WTC11 (cell line): ENCODE measurements around the gene GCK. TPM values are rescaled to one million over a fixed set of nuclear protein-coding genes. Genes with fewer than 3 reads are reported as not detected.

Source experiments
- ATAC-seq: fragments of 200-7000 bp; cut with Tn5 transposase; 2 replicates; pipeline ENCODE4 v1.10.0; 2021; ENCODE audit warnings: mild to moderate bottlenecking, moderate library complexity
- CTCF ChIA-PET: fragments of 300-600 bp; sonication (Branson Sonifier 250); formaldehyde crosslinking; loops from one replicate; lab custom pipeline; 2021; ENCODE audit warnings: antibody characterized with exemption; lab: Charles Lee
- POLR2A ChIA-PET: fragments of 350-600 bp; sonication (Branson Sonifier 250); formaldehyde crosslinking; loops from one replicate; lab custom pipeline; 2021; ENCODE audit warnings: antibody characterized with exemption; lab: Charles Lee
- DNase-seq: peaks from one replicate; pipeline ENCODE4 v3.0.0; 2021; ENCODE audit warnings: low spot score
- H3K27ac Mint-ChIP-seq: 2 replicates; pipeline ENCODE4 v1.8.0; 2021; ENCODE audit warnings: mixed read lengths
- H3K27me3 Mint-ChIP-seq: 2 replicates; pipeline ENCODE4 v1.8.0; 2021; ENCODE audit warnings: low read depth, mild to moderate bottlenecking, moderate library complexity, mixed read lengths
- H3K36me3 Mint-ChIP-seq: 2 replicates; pipeline ENCODE4 v1.8.0; 2021; ENCODE audit warnings: mixed read lengths
- H3K4me1 Mint-ChIP-seq: 2 replicates; pipeline ENCODE4 v1.8.0; 2022; ENCODE audit warnings: mixed read lengths
- H3K4me3 Mint-ChIP-seq: 2 replicates; pipeline ENCODE4 v1.8.0; 2021; ENCODE audit warnings: mild to moderate bottlenecking, moderate library complexity, mixed read lengths
- H3K9me3 Mint-ChIP-seq: 2 replicates; pipeline ENCODE4 v1.8.0; 2021; ENCODE audit warnings: mixed read lengths
- CREB1 ChIP-seq: sonication (generic); formaldehyde crosslinking; IDR thresholded peaks from 2 replicates; pipeline ENCODE4 v1.8.0; 2023; ENCODE audit warnings: mild to moderate bottlenecking, missing genetic modification reagents
- JUN ChIP-seq: sonication (generic); formaldehyde crosslinking; IDR thresholded peaks from 2 replicates; pipeline ENCODE4 v1.8.0; 2023; ENCODE audit warnings: mild to moderate bottlenecking, missing genetic modification reagents
- OVOL2 ChIP-seq: fragments of 250-450 bp; sonication (Bioruptor Pico); IDR thresholded peaks from 2 replicates; pipeline ENCODE4 v1.9.0; 2021; ENCODE audit warnings: mild to moderate bottlenecking, borderline replicate concordance
- TEAD1 ChIP-seq: sonication (generic); formaldehyde crosslinking; IDR thresholded peaks from 2 replicates; pipeline ENCODE4 v1.8.0; 2022; ENCODE audit warnings: mild to moderate bottlenecking, missing genetic modification reagents
- TEAD4 ChIP-seq: sonication (generic); formaldehyde crosslinking; IDR thresholded peaks from 2 replicates; pipeline ENCODE4 v1.8.0; 2022; ENCODE audit warnings: mild to moderate bottlenecking, missing genetic modification reagents
- ZNF232 ChIP-seq: sonication (generic); formaldehyde crosslinking; IDR thresholded peaks from 2 replicates; pipeline ENCODE4 v1.8.0; 2022; ENCODE audit warnings: mild to moderate bottlenecking, missing genetic modification reagents
- ZNF671 ChIP-seq: fragments of 250-450 bp; sonication (Bioruptor Pico); IDR thresholded peaks from 2 replicates; pipeline ENCODE4 v1.8.0; 2021; ENCODE audit warnings: mild to moderate bottlenecking
- total RNA-seq: library from RNA; stranded (reverse); gene quantifications from 3 replicates; pipeline ENCODE4 v1.2.3, GENCODE V29; 2021
- TF ChIP-seq, protein P1 (sequence below): fragments of 250-450 bp; sonication (Bioruptor Pico); IDR thresholded peaks from 2 replicates; pipeline ENCODE4 v1.9.0; 2021; ENCODE audit warnings: mild to moderate bottlenecking, borderline replicate concordance
- TF ChIP-seq, protein P2 (sequence below): fragments of 200-600 bp; IDR thresholded peaks from 2 replicates; pipeline ENCODE4 v1.8.0; 2022; ENCODE audit warnings: antibody characterized with exemption
- TF ChIP-seq, protein P3 (sequence below): sonication (generic); formaldehyde crosslinking; IDR thresholded peaks from 2 replicates; pipeline ENCODE4 v1.8.1; 2023; ENCODE audit warnings: mild to moderate bottlenecking, missing genetic modification reagents
- TF ChIP-seq, protein P4 (sequence below): sonication (generic); formaldehyde crosslinking; IDR thresholded peaks from 2 replicates; pipeline ENCODE4 v1.8.0; 2022; ENCODE audit warnings: mild to moderate bottlenecking, missing genetic modification reagents
- TF ChIP-seq, protein P5 (sequence below): sonication (generic); formaldehyde crosslinking; IDR thresholded peaks from 2 replicates; pipeline ENCODE4 v1.8.1; 2022; ENCODE audit warnings: mild to moderate bottlenecking, moderate library complexity, missing genetic modification reagents

Gene GCK
- total RNA-seq, 1 experiment from 2014 or later: 3.3 TPM

DNA sequence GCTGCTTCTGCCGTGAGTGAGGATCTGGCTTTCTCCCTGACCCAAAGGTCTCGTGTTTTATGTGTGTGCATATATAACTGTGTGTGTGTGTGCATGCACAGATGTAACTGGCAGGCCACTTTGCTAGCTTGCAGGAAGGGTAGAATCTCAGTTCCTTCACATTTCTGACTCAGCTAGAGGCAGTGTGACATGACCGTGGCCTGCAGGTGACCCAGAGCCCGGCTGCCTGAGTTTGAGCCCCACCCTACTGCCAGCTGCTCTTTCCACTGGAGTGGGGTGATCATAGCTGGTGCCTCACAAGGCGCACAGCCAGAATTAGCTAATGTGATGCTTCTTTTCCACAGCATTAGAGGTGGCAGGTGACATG is 38.8 kb downstream of the GCK start (continued):
- TF ChIP-seq, protein P1, sequence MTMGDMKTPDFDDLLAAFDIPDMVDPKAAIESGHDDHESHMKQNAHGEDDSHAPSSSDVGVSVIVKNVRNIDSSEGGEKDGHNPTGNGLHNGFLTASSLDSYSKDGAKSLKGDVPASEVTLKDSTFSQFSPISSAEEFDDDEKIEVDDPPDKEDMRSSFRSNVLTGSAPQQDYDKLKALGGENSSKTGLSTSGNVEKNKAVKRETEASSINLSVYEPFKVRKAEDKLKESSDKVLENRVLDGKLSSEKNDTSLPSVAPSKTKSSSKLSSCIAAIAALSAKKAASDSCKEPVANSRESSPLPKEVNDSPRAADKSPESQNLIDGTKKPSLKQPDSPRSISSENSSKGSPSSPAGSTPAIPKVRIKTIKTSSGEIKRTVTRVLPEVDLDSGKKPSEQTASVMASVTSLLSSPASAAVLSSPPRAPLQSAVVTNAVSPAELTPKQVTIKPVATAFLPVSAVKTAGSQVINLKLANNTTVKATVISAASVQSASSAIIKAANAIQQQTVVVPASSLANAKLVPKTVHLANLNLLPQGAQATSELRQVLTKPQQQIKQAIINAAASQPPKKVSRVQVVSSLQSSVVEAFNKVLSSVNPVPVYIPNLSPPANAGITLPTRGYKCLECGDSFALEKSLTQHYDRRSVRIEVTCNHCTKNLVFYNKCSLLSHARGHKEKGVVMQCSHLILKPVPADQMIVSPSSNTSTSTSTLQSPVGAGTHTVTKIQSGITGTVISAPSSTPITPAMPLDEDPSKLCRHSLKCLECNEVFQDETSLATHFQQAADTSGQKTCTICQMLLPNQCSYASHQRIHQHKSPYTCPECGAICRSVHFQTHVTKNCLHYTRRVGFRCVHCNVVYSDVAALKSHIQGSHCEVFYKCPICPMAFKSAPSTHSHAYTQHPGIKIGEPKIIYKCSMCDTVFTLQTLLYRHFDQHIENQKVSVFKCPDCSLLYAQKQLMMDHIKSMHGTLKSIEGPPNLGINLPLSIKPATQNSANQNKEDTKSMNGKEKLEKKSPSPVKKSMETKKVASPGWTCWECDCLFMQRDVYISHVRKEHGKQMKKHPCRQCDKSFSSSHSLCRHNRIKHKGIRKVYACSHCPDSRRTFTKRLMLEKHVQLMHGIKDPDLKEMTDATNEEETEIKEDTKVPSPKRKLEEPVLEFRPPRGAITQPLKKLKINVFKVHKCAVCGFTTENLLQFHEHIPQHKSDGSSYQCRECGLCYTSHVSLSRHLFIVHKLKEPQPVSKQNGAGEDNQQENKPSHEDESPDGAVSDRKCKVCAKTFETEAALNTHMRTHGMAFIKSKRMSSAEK (CRISPR knock-in tag): no peak
- TF ChIP-seq TEAD1 (CRISPR knock-in tag): no peak
- TF ChIP-seq CREB1 (CRISPR knock-in tag): no peak
- TF ChIP-seq, protein P2, sequence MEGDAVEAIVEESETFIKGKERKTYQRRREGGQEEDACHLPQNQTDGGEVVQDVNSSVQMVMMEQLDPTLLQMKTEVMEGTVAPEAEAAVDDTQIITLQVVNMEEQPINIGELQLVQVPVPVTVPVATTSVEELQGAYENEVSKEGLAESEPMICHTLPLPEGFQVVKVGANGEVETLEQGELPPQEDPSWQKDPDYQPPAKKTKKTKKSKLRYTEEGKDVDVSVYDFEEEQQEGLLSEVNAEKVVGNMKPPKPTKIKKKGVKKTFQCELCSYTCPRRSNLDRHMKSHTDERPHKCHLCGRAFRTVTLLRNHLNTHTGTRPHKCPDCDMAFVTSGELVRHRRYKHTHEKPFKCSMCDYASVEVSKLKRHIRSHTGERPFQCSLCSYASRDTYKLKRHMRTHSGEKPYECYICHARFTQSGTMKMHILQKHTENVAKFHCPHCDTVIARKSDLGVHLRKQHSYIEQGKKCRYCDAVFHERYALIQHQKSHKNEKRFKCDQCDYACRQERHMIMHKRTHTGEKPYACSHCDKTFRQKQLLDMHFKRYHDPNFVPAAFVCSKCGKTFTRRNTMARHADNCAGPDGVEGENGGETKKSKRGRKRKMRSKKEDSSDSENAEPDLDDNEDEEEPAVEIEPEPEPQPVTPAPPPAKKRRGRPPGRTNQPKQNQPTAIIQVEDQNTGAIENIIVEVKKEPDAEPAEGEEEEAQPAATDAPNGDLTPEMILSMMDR: no peak
- TF ChIP-seq TEAD4: no peak
- TF ChIP-seq, protein P3, sequence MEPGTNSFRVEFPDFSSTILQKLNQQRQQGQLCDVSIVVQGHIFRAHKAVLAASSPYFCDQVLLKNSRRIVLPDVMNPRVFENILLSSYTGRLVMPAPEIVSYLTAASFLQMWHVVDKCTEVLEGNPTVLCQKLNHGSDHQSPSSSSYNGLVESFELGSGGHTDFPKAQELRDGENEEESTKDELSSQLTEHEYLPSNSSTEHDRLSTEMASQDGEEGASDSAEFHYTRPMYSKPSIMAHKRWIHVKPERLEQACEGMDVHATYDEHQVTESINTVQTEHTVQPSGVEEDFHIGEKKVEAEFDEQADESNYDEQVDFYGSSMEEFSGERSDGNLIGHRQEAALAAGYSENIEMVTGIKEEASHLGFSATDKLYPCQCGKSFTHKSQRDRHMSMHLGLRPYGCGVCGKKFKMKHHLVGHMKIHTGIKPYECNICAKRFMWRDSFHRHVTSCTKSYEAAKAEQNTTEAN: no peak
- TF ChIP-seq ZNF232 (CRISPR knock-in tag): no peak
- no peak for TF ChIP-seq ZNF671 (CRISPR knock-in tag)

DNA sequence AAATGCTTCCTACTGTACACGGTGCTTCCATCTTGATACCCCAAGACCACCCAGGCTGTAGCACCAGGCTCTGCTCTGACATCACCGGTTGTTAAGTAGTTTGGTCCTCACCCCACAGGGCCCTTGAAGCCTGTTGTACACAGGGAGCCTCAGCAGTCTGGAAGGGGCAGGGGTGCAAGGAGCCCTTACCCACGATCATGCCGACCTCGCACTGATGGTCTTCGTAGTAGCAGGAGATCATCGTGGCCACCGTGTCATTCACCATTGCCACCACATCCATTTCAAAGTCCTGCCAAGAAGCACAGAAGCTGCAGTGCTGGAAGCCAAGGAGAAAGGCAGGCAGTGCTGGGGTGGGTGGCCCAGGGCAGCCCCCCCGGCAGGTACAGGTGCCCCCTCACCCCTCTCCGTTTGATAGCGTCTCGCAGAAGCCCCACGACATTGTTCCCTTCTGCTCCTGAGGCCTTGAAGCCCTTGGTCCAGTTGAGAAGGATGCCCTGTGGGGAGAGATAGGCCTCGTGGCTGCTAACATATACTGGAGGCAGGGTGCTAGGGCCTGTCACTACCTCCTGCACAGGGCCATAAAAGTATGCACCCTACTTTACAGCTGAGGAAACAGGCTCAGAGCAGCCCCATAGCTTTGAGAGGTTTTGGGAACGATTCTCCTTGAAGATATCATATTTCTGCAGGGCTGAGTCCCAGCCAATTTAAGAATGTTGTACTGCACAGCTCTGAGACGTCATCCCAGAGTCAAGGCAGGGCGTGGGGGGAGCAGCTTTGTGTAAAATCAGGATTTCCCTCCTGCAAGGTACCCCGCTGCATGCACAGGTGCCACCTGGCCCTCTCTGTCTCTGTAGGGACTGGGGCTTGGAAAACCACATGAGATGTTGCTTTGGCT is 39.4 kb downstream of the GCK start:
- CTCF ChIA-PET: interaction anchor here (1.4 kb wide), 1 partner anchor 77 kb away, joined by 4 read pairs; no protein-coding TSS in a partner anchor
- DNase-seq (no peak), ATAC-seq (no peak)

More for the DNA sequence above, 39.4 kb downstream of the GCK start:
- H3K4me1 Mint-ChIP-seq: peaks cover 21% of the 10 kb centered on the region
- no peaks in the 10 kb centered on the region for H3K9me3 Mint-ChIP-seq
- no peak overlapping the region for H3K27ac Mint-ChIP-seq
- TF ChIP-seq, protein P4, sequence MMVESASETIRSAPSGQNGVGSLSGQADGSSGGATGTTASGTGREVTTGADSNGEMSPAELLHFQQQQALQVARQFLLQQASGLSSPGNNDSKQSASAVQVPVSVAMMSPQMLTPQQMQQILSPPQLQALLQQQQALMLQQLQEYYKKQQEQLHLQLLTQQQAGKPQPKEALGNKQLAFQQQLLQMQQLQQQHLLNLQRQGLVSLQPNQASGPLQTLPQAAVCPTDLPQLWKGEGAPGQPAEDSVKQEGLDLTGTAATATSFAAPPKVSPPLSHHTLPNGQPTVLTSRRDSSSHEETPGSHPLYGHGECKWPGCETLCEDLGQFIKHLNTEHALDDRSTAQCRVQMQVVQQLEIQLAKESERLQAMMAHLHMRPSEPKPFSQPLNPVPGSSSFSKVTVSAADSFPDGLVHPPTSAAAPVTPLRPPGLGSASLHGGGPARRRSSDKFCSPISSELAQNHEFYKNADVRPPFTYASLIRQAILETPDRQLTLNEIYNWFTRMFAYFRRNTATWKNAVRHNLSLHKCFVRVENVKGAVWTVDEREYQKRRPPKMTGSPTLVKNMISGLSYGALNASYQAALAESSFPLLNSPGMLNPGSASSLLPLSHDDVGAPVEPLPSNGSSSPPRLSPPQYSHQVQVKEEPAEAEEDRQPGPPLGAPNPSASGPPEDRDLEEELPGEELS: no peak
- TF ChIP-seq, protein P5, sequence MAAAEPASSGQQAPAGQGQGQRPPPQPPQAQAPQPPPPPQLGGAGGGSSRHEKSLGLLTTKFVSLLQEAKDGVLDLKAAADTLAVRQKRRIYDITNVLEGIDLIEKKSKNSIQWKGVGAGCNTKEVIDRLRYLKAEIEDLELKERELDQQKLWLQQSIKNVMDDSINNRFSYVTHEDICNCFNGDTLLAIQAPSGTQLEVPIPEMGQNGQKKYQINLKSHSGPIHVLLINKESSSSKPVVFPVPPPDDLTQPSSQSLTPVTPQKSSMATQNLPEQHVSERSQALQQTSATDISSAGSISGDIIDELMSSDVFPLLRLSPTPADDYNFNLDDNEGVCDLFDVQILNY (CRISPR knock-in tag): no peak
- TF ChIP-seq OVOL2 (no peak), JUN (CRISPR knock-in tag) (no peak)
- TF ChIP-seq, all 79 proteins: peak for 0
- H3K4me3 Mint-ChIP-seq: no peak overlapping the region
- H3K36me3 Mint-ChIP-seq: no peaks in the 10 kb centered on the region
- H3K27me3 Mint-ChIP-seq: peaks cover 23% of the 10 kb centered on the region
- POLR2A ChIA-PET: no interaction called here
